ENCODE data around the gene DLX1. TPM values are rescaled to one million over a fixed set of nuclear protein-coding genes. Genes with fewer than 3 reads are reported as not detected.
"Not testable (repeated sequence)": the region's sequence is repeated elsewhere in the genome, so short reads cannot be mapped to it uniquely, and the experiment has no call there.

The DLX1 gene
- total and polyA plus RNA-seq, 2 experiments from 2014 or later, result not detected

GRCh38 chr2:172066394-172066886 lies 18.9 kb upstream of the DLX1 start (continued):
- TF ChIP-seq ZNF462 (CRISPR knock-in tag; IDR thresholded peaks at IDR 0.05) (no peak), NANOG (IDR thresholded peaks at IDR 0.05; ENCODE audit: borderline replicate concordance) (no peak), ZNF114 (CRISPR knock-in tag; IDR thresholded peaks at IDR 0.05) (no peak), EZH2 (IDR thresholded peaks at IDR 0.05; ENCODE audit: low read depth, unreplicated experiment) (no peak), JUNB (IDR thresholded peaks at IDR 0.05; ENCODE audit: unreplicated experiment) (no peak), STAT1 (IDR thresholded peaks at IDR 0.05; ENCODE audit: unreplicated experiment) (no peak), CREB1 (CRISPR knock-in tag; IDR thresholded peaks at IDR 0.05; ENCODE audit: low read depth) (no peak), CTCF (conservative IDR thresholded peaks at IDR 0.05; ENCODE audit: low read depth in 2 of 2) (no peak), EZH2phosphoT487 (IDR thresholded peaks at IDR 0.05; ENCODE audit: unreplicated experiment) (no peak)

- not testable (repeated sequence) for H3K4me3 ChIP-seq; H3K4me3 Mint-ChIP-seq; H3K27ac ChIP-seq (ENCODE audit: low read depth); H3K4me1 Mint-ChIP-seq; H3K4me1 ChIP-seq (ENCODE audit: insufficient read depth); H2AFZ ChIP-seq; H3K36me3 ChIP-seq (ENCODE audit: insufficient read depth); DNase-seq (ENCODE audit: low spot score); H3F3A ChIP-seq (replicated peaks; ENCODE audit: low read depth); H3K9me3 Mint-ChIP-seq; H3K36me3 Mint-ChIP-seq (ENCODE audit: low read depth); H4K20me1 ChIP-seq (replicated peaks; ENCODE audit: insufficient read depth); H3K9me2 ChIP-seq (ENCODE audit: insufficient read depth); ATAC-seq; H3K4me2 ChIP-seq; H3K79me2 ChIP-seq (replicated peaks; ENCODE audit: insufficient read depth); H3K27me3 Mint-ChIP-seq (ENCODE audit: insufficient read depth, low read depth, poor library complexity); H3K27ac Mint-ChIP-seq; H3K27me3 ChIP-seq (ENCODE audit: insufficient read depth)
Measured at GRCh38 chr2:172067905-172068304, 17.4 kb upstream of the DLX1 start.

Measured in GM23338 (cell line).